Activated CD4-positive, alpha-beta memory T cell treated with anti-CD3 and anti-CD28 coated beads, Interleukin-2, amount 10 ng/mL, durations not matched to agents 7 days and 5 days (primary cell): Measurements from ENCODE around the gene ZNF473. TPM values are rescaled to one million over a fixed set of nuclear protein-coding genes. Genes with fewer than 3 reads are reported as not detected.

Experiments
- CTCF ChIA-PET: fragments of 350-600 bp; sonication (Branson Sonifier 250); formaldehyde crosslinking; loops from one replicate; lab custom pipeline; 2021; ENCODE audit warnings: antibody characterized with exemption, inconsistent platforms; lab: Charles Lee
- POLR2A ChIA-PET: fragments of 350-600 bp; sonication (Branson Sonifier 250); formaldehyde crosslinking; loops from one replicate; lab custom pipeline; 2021; ENCODE audit warnings: antibody characterized with exemption; lab: Charles Lee
- DNase-seq: peaks from one replicate; pipeline ENCODE4 v3.0.0-alpha.2; 2020
- H3K27ac Mint-ChIP-seq: one replicate; pipeline ENCODE4 v1.8.0; 2021; ENCODE audit warnings: mild to moderate bottlenecking, mixed read lengths
- H3K27me3 Mint-ChIP-seq: one replicate; pipeline ENCODE4 v1.8.0; 2021; ENCODE audit warnings: mixed read lengths
- H3K36me3 Mint-ChIP-seq: one replicate; pipeline ENCODE4 v1.8.0; 2021; ENCODE audit warnings: low read depth, mixed read lengths
- H3K4me1 Mint-ChIP-seq: one replicate; pipeline ENCODE4 v1.8.0; 2021; ENCODE audit warnings: mixed read lengths
- H3K4me3 Mint-ChIP-seq: one replicate; pipeline ENCODE4 v1.8.0; 2021; ENCODE audit warnings: mild to moderate bottlenecking, mixed read lengths
- H3K9me3 Mint-ChIP-seq: one replicate; pipeline ENCODE4 v1.8.0; 2021; ENCODE audit warnings: mixed read lengths
- total RNA-seq, 2 experiments: library from RNA; stranded (reverse); gene quantifications; one replicate each; pipeline ENCODE4 v1.2.3, GENCODE V29; 2021

Gene ZNF473
- total RNA-seq: 1 to 10 TPM; 8.0 to 8.1 TPM

DNA sequence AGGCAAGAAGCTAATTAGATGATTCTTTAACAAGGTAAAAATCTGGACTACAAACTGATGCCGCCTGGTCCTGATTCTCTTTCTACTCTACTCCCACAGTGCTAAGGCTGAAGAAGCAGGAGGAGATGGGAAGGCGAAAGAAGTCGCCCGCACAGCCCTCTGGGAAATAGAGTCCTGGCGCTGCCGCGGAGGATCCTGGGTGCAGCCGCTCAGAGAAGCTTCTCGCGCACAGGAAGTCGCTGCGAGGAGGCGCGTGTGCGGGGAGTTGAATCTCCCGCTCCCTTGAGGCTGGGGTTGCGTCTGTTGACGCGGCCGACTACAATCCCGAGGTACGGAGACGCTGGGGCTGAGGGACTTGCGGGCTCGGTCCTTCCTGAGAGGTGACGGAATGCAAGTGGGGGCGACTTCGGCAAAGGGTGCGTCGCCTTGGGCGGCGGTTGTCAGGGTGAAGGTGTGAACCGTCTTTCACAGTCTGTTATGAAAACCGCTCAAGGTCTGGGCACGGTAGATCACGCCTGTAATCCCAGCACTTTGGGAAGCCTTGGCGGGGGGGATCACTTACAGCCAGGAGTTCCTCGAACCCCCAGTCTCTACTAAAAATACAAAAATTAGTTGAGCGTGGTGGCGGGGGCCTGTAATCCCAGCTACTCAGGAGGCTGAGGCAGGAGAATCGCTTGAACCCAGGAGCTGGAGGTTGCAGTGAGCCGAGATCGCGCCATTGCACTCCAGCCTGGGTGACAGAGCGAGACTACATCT lies at the start of gene ZNF473:
TSS of gene ZNF473 (plus strand) at position 212 of the 756 bp plus-strand sequence. CDS start 5,078 bp downstream, outside the sequence.
- Mint-ChIP-seq H3K4me1 (peaks cover 45% of the 10 kb centered on the region), H3K4me3 (peak within 1 kb of the TSS; percentile 85), H3K9me3 (peaks cover 4% of the 10 kb centered on the region), H3K27me3 (no peaks in the 10 kb centered on the region), H3K27ac (peak within 1 kb of the TSS; percentile 86), H3K36me3 (peaks cover 20% of the 10 kb centered on the region)
- DNase-seq: peak; percentile 93
- POLR2A ChIA-PET: interaction anchor here (0.7 to 2.7 kb wide), 8 partner anchors 9 to 699 kb away, joined by 3 to 17 read pairs (median 3); partner anchors contain the start of genes AKT1S1, ATF5, NUP62 and TBC1D17
- CTCF ChIA-PET: interaction anchor here (0.6 kb wide), 1 partner anchor 98 kb away, joined by 3 read pairs; no protein-coding TSS in a partner anchor

DNA sequence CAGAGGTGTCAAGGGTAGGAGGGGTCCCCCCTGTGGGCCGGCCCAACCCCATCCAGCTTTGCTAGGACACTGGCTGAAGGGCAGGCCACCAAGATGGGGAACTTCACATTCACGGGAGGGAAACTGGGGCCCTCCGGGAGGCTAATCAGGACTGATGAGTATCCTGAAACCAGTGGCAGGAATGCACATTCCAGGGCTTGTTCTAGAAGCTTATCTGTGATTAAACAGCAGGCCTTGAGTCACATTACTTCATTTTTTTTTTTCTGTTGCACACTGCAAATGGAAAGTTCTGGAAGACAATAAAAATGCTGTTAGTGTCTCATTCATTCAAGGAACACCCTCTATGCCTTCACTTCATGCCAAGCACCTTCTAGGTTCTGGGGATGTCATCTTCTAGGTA lies 49.3 kb upstream of the ZNF473 start:
- POLR2A ChIA-PET: interaction anchor here (1.2 kb wide), 1 partner anchor 11 kb away, joined by 5 read pairs; no protein-coding TSS in a partner anchor
- Mint-ChIP-seq H3K36me3 (peaks cover 22% of the 10 kb centered on the region), H3K9me3 (no peaks in the 10 kb centered on the region), H3K27me3 (no peaks in the 10 kb centered on the region), H3K27ac (no peak overlapping the region), H3K4me1 (no peaks in the 10 kb centered on the region), H3K4me3 (no peak overlapping the region)
- CTCF ChIA-PET: no interaction called here
- no peak for DNase-seq

GRCh38 chr19:49977076-49977475 lies 48.7 kb upstream of the ZNF473 start:
- H3K36me3 Mint-ChIP-seq: peaks cover 26% of the 10 kb centered on the region
- POLR2A ChIA-PET: no interaction called here
- CTCF ChIA-PET: no interaction called here
- H3K9me3 Mint-ChIP-seq: no peaks in the 10 kb centered on the region
- no peak for DNase-seq
- no peaks in the 10 kb centered on the region for H3K27me3 Mint-ChIP-seq
- no peak overlapping the region for H3K4me3 Mint-ChIP-seq
- no peak overlapping the region for H3K27ac Mint-ChIP-seq
- H3K4me1 Mint-ChIP-seq: no peaks in the 10 kb centered on the region

DNA sequence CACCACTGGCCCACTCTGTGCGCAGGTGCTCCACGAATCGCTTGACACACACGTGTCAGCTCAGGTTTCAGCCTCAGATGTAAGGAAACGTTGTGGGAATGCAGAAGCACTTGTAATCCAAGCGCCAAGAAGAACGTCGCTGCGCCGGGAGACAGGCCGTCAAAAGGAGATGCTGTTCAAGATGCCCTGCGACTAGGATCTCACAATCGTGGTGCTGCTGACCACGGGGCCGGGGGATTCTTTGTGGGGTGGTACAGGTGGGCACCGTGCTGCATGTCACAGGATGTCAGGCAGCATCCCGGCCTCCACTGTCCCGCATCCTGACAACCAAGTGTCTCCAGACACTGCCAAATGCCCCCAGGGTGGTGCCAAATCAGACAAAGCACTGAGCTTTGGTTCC lies 47.9 kb upstream of the ZNF473 start:
- no peaks in the 10 kb centered on the region for H3K4me1 Mint-ChIP-seq
- H3K27me3 Mint-ChIP-seq: no peaks in the 10 kb centered on the region
- POLR2A ChIA-PET: no interaction called here
- DNase-seq: no peak
- H3K27ac Mint-ChIP-seq: no peak overlapping the region
- CTCF ChIA-PET: interaction anchor here (1.1 kb wide), 1 partner anchor 40 kb away, joined by 3 read pairs; no protein-coding TSS in a partner anchor
- peaks cover 26% of the 10 kb centered on the region for H3K36me3 Mint-ChIP-seq
- no peak overlapping the region for H3K4me3 Mint-ChIP-seq
- H3K9me3 Mint-ChIP-seq: no peaks in the 10 kb centered on the region

- POLR2A ChIA-PET: no interaction called here
- no peaks in the 10 kb centered on the region for H3K27me3 Mint-ChIP-seq
- H3K4me3 Mint-ChIP-seq: no peak overlapping the region
- H3K4me1 Mint-ChIP-seq: no peaks in the 10 kb centered on the region
- no peak overlapping the region for H3K27ac Mint-ChIP-seq
- peaks cover 26% of the 10 kb centered on the region for H3K36me3 Mint-ChIP-seq
- no peak for DNase-seq
- CTCF ChIA-PET: interaction anchor here (1.1 kb wide), 1 partner anchor 41 kb away, joined by 3 read pairs; no protein-coding TSS in a partner anchor
- H3K9me3 Mint-ChIP-seq: no peaks in the 10 kb centered on the region
These were observed 47.5 kb upstream of the ZNF473 start for GRCh38 chr19:49978324-49978723.

DNA sequence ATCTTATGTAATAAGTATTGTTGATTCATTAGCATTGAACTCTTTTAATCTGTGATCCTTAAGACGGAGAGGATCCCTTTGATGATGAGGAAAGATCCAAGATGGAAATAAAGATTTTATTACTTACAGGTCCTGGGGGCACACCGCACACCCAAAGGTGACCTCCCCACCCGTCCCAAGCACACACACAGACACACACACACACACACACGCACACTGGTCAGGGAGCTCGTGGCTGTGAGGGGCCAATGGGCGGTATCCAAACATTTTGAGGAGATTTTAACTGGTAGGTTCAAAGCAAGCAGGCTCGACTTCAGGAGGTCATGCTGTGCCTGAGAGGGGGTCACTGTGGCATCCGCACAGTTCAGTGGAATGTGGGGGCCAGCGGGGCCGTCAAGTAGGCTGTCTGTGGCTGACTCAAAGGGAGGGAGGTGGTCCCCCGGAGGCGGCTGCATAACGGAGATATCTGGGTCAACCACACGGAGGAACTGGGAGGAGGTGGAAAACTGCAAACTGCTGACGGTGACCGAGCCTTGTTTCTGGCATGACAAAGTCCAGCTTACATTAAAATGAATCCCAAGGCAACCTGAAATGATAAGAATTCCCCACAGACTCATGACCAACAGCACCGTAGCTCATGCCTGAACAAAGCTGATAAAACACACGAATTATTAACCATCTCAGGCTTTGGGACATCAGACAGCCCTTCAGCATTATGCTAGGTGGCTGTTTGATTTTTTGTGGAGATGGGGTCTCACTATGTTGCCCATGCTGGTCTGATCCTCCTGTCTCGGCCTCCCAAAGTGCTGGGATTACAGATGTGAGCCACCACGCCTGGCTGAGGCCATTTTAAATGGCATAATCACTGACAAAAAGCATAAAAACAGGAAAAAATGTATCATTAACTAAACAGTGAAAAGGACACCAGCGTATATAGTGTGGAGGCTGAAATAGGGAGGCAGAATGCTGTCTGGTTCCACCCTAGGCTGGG lies 43.9 kb upstream of the ZNF473 start:
- Mint-ChIP-seq H3K4me1 (no peaks in the 10 kb centered on the region), H3K4me3 (no peak overlapping the region)
- POLR2A ChIA-PET: no interaction called here

DNA sequence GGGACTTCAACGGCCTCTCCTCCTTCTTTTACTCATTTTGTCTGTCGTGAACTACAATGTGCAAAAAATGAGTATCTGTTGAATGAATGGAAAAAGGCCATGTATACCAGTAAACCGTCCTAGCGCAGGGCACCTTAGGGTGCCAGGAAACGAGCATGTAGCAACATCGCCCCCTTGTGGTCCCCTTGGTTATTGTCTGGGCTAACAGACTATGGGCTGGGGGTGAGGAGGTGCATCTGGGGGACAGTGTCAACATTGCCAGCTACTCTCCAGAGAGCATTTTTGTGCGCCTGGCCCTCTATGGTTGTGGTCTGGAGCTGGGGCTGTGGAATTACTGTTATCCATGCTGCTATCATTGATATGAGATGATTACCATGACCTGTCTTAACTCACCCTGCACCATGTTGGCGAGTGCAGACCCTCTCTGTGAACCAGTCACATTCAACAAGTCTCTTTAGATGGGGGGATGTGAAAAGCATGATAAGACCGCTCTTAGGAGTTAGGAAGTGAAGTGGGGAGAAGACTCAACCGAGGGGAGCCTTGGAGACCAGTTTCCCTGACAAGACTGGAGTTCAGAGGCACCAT lies 42.1 kb upstream of the ZNF473 start:
- ChIA-PET CTCF (interaction anchor here (1.2 to 1.5 kb wide), 3 partner anchors 10 to 18 kb away, joined by 3 to 7 read pairs (median 4); no protein-coding TSS in a partner anchor), POLR2A (interaction anchor here (0.8 to 1.1 kb wide), 2 partner anchors 19 to 171 kb away, joined by 3 to 4 read pairs; partner anchors contain the start of gene FUZ)
- H3K36me3 Mint-ChIP-seq: peaks cover 32% of the 10 kb centered on the region
- H3K27ac Mint-ChIP-seq: no peak overlapping the region
- peaks cover 2% of the 10 kb centered on the region for H3K4me1 Mint-ChIP-seq
- no peaks in the 10 kb centered on the region for H3K27me3 Mint-ChIP-seq
- no peaks in the 10 kb centered on the region for H3K9me3 Mint-ChIP-seq
- no peak overlapping the region for H3K4me3 Mint-ChIP-seq
- peak; percentile 78 for DNase-seq

More for the DNA sequence above, 43.9 kb upstream of the ZNF473 start:
- no peak overlapping the region for H3K27ac Mint-ChIP-seq
- H3K9me3 Mint-ChIP-seq: no peaks in the 10 kb centered on the region
- H3K36me3 Mint-ChIP-seq: peaks cover 27% of the 10 kb centered on the region
- no peaks in the 10 kb centered on the region for H3K27me3 Mint-ChIP-seq
- CTCF ChIA-PET: no interaction called here
- DNase-seq: no peak

- H3K36me3 Mint-ChIP-seq: peaks cover 37% of the 10 kb centered on the region
- POLR2A ChIA-PET: interaction anchor here (0.8 to 0.9 kb wide), 2 partner anchors 54 to 172 kb away, joined by 4 read pairs; partner anchors contain the start of gene FUZ
These were observed 41.3 kb upstream of the ZNF473 start for GRCh38 chr19:49984491-49984890.

DNA sequence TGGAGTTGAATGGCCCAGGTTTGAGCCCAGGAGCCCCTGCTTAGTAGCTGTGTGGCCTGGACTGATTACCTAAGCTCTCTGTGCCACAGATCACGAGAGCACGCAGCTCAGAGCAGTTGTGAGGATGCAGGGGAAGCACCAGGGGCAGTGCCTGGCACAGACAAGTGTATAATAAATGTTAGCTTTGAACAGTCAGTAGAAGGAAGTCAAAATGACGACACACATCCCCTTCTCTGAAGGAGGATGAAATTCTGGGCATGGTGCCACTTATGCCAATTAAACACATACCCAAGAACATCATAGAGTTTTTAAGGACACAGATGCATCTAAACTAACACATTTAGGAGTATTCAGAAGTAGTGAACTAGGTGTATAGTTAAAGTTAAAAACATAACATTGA lies 39.9 kb upstream of the ZNF473 start:
- no peak overlapping the region for H3K4me3 Mint-ChIP-seq
- ChIA-PET POLR2A (interaction anchor here (1.1 kb wide), 1 partner anchor 57 kb away, joined by 3 read pairs; no protein-coding TSS in a partner anchor), CTCF (interaction anchor here (0.7 to 1.3 kb wide), 2 partner anchors 48 to 88 kb away, joined by 3 to 4 read pairs; no protein-coding TSS in a partner anchor)
- H3K36me3 Mint-ChIP-seq: peaks cover 38% of the 10 kb centered on the region
- no peaks in the 10 kb centered on the region for H3K9me3 Mint-ChIP-seq
- DNase-seq: no peak
- no peak overlapping the region for H3K27ac Mint-ChIP-seq
- no peaks in the 10 kb centered on the region for H3K27me3 Mint-ChIP-seq
- peaks cover 2% of the 10 kb centered on the region for H3K4me1 Mint-ChIP-seq

More at GRCh38 chr19:49984491-49984890, 41.3 kb upstream of the ZNF473 start:
- Mint-ChIP-seq H3K27ac (no peak overlapping the region), H3K4me1 (peaks cover 2% of the 10 kb centered on the region), H3K9me3 (no peaks in the 10 kb centered on the region), H3K27me3 (no peaks in the 10 kb centered on the region), H3K4me3 (no peak overlapping the region)
- no peak for DNase-seq
- CTCF ChIA-PET: interaction anchor here (1.2 to 1.4 kb wide), 2 partner anchors 9 to 13 kb away, joined by 3 to 7 read pairs; no protein-coding TSS in a partner anchor

GRCh38 chr19:49986354-49986753 lies 39.5 kb upstream of the ZNF473 start:
- DNase-seq: no peak
- Mint-ChIP-seq H3K27me3 (no peaks in the 10 kb centered on the region), H3K9me3 (no peaks in the 10 kb centered on the region), H3K4me3 (no peak overlapping the region), H3K4me1 (peaks cover 2% of the 10 kb centered on the region), H3K36me3 (peaks cover 40% of the 10 kb centered on the region), H3K27ac (no peak overlapping the region)
- ChIA-PET CTCF (no interaction called here), POLR2A (no interaction called here)

- CTCF ChIA-PET: interaction anchor here (0.7 kb wide), 1 partner anchor 39 kb away, joined by 3 read pairs; no protein-coding TSS in a partner anchor
- Mint-ChIP-seq H3K4me1 (peaks cover 2% of the 10 kb centered on the region), H3K4me3 (no peak overlapping the region), H3K27ac (no peak overlapping the region), H3K27me3 (no peaks in the 10 kb centered on the region), H3K36me3 (peaks cover 34% of the 10 kb centered on the region), H3K9me3 (no peaks in the 10 kb centered on the region)
- POLR2A ChIA-PET: interaction anchor here (1.2 kb wide), 1 partner anchor 11 kb away, joined by 5 read pairs; no protein-coding TSS in a partner anchor
- peak; percentile 87 for DNase-seq
These were observed 38.6 kb upstream of the ZNF473 start for GRCh38 chr19:49987159-49987698.
